Measurements from ENCODE around the gene TUBGCP2. TPM values are rescaled to one million over a fixed set of nuclear protein-coding genes. Genes with fewer than 3 reads are reported as not detected.

TUBGCP2 gene
- total and polyA plus RNA-seq, 9 of the 15 experiments (the other 6 are each of a cell fraction or from before 2014, with no cell fraction given), result 4.3 to 56.6 (median 28.4) TPM

DNA sequence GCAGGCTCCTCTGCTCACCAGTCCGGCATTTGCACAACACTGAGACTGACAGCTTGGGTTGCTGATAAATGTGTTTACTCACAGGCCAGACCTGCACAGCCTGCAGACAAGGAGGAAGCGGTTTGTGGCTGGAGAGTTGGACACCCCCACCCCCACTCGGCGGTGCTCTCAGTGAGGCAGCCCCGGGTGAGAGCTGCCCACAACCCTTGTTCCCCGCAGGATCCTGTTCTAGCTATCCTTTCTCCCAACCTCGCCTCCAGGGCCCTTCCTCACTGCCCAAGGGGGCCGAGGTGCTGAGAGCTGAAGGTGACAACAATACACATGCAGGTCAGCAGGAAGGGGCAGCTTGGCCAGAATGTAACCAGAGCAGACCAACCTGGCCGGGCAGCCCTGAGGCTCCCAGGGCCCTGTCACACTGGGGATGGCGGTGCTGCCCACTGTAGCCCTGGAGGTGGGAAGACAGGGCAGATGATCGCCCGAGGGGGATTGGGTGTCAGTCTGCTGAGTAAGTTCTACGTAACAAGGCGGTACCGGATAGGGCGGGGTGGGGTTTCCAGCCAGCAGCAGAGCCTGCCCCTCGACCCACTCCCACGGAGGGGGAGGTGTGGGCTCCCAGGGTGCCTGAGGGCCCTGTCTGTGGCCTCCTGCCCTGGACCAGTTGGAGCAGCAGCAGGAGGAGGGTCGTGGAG lies 30.0 kb downstream of the TUBGCP2 start (continued):
- TF ChIP-seq MAFF (IDR thresholded peaks at IDR 0.05; ENCODE audit: low read length) (no peak), ZKSCAN3 (CRISPR knock-in tag; IDR thresholded peaks at IDR 0.05) (no peak), SMARCB1 (IDR thresholded peaks at IDR 0.05; ENCODE audit: insufficient read length, low read depth) (no peak), MTA1 (IDR thresholded peaks at IDR 0.05; ENCODE audit: borderline replicate concordance) (no peak), ZNF75A (CRISPR knock-in tag; IDR thresholded peaks at IDR 0.05) (no peak), ZNF431 (CRISPR knock-in tag; IDR thresholded peaks at IDR 0.05) (no peak), HCFC1 (IDR thresholded peaks at IDR 0.05; ENCODE audit: low read depth, low read length) (0 out of 2 replicates have a peak, but pooled peaks have one; percentile 29), TBL1XR1 (IDR thresholded peaks at IDR 0.05; ENCODE audit: low read length in 2 of 2) (0 out of 4 replicates have a peak, but pooled peaks of 1 of the 2 experiments have one; percentile 25), ARID2 (IDR thresholded peaks at IDR 0.05) (no peak), DMBX1 (CRISPR knock-in tag; IDR thresholded peaks at IDR 0.05; ENCODE audit: borderline replicate concordance) (no peak)
- TF ChIP-seq, protein P1, sequence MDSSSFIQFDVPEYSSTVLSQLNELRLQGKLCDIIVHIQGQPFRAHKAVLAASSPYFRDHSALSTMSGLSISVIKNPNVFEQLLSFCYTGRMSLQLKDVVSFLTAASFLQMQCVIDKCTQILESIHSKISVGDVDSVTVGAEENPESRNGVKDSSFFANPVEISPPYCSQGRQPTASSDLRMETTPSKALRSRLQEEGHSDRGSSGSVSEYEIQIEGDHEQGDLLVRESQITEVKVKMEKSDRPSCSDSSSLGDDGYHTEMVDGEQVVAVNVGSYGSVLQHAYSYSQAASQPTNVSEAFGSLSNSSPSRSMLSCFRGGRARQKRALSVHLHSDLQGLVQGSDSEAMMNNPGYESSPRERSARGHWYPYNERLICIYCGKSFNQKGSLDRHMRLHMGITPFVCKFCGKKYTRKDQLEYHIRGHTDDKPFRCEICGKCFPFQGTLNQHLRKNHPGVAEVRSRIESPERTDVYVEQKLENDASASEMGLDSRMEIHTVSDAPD (CRISPR knock-in tag; IDR thresholded peaks at IDR 0.05), result no peak
- TF ChIP-seq, protein P2, sequence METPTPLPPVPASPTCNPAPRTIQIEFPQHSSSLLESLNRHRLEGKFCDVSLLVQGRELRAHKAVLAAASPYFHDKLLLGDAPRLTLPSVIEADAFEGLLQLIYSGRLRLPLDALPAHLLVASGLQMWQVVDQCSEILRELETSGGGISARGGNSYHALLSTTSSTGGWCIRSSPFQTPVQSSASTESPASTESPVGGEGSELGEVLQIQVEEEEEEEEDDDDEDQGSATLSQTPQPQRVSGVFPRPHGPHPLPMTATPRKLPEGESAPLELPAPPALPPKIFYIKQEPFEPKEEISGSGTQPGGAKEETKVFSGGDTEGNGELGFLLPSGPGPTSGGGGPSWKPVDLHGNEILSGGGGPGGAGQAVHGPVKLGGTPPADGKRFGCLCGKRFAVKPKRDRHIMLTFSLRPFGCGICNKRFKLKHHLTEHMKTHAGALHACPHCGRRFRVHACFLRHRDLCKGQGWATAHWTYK (CRISPR knock-in tag; IDR thresholded peaks at IDR 0.05), result peak; percentile 80
- TF ChIP-seq, protein P3, sequence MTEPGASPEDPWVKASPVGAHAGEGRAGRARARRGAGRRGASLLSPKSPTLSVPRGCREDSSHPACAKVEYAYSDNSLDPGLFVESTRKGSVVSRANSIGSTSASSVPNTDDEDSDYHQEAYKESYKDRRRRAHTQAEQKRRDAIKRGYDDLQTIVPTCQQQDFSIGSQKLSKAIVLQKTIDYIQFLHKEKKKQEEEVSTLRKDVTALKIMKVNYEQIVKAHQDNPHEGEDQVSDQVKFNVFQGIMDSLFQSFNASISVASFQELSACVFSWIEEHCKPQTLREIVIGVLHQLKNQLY (CRISPR knock-in tag; conservative IDR thresholded peaks at IDR 0.05), result no peak
